H1 (cell line): ENCODE measurements around the gene KLHL28. TPM values are rescaled to one million over a fixed set of nuclear protein-coding genes. Genes with fewer than 3 reads are reported as not detected.

Experiments used
- BACH1 ChIP-seq: IDR thresholded peaks from 2 replicates; pipeline ENCODE4 v1.6.1; 2012; ENCODE audit warnings: low read length, improper control_type of control experiment
- HDAC2 ChIP-seq, 2 experiments: fragments of 300-600 bp in 1 of 2; sonication (generic) in 1 of 2; IDR thresholded peaks; 2 replicates each; pipeline ENCODE4 v1.6.1; 2011 to 2012; ENCODE audit warnings: low read depth in 2 of 2, low read length in 2 of 2, mild to moderate bottlenecking in 2 of 2, moderate library complexity in 2 of 2, borderline replicate concordance in 1 of 2, inconsistent platforms in 1 of 2
- RAD21 ChIP-seq, 2 experiments: IDR thresholded peaks in 1 of 2; conservative IDR thresholded peaks in 1 of 2; 2 replicates each; pipeline ENCODE4 v1.6.1; 2011; ENCODE audit warnings: low read depth in 2 of 2, low read length in 2 of 2, improper control_type of control experiment in 1 of 2, inconsistent platforms in 1 of 2, mild to moderate bottlenecking in 1 of 2, moderate library complexity in 1 of 2
- polyA plus RNA-seq, 7 experiments: library from polyadenylated mRNA; depleted of rRNA in 3 of 7; stranded (reverse) in 5 of 7; unstranded in 2 of 7; fragments of >200 nt in 5 of 7; fragments of 200-250 nt in 2 of 7; gene quantifications; 1 replicate in 5 of 7; 2 replicates in 1 of 7; 4 replicates in 1 of 7; pipeline versions ENCODE4 v1.2.1 to v1.2.3, GENCODE V29; 2011 to 2013; ENCODE audit warnings: missing spikeins in 2 of 7, mixed read lengths in 2 of 7
- total RNA-seq: library from RNA; stranded (reverse); fragmentation: NEBNext Ultra II Directional; extraction: Animal tissue kit (Norgen Biotek cat#: 25700); gene quantifications from 2 replicates; pipeline ENCODE4 v1.2.1, GENCODE V29; 2021
- TF ChIP-seq, protein P1 (sequence below): IDR thresholded peaks from 2 replicates; pipeline ENCODE4 v1.6.1; 2012; ENCODE audit warnings: low read length, inconsistent platforms

The KLHL28 gene
- total and polyA plus RNA-seq, 2 of the 8 experiments (the other 6 are each of a cell fraction or from before 2014, with no cell fraction given), result 3.3 to 10.5 TPM

DNA sequence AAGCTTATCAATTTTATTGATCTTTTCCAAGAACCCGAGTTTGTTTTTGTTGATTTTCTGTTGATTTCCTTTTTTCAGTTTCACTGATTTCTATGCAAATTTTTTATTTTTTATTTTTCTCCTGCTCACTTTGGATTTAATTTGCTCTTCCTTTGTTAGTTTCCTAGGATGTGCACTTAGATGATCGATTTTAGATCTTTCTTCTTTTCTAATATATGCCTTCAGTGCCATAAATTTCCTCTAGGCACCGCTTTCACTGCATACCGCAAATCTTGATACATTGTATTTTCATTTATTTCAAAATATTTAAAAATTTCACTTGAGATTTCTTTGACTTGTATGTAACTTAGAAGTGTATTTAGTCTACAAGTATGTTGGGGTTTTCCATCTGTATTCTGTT is 9.7 kb upstream of the KLHL28 start (continued):
- no peak for TF ChIP-seq BACH1
- TF ChIP-seq, protein P1, sequence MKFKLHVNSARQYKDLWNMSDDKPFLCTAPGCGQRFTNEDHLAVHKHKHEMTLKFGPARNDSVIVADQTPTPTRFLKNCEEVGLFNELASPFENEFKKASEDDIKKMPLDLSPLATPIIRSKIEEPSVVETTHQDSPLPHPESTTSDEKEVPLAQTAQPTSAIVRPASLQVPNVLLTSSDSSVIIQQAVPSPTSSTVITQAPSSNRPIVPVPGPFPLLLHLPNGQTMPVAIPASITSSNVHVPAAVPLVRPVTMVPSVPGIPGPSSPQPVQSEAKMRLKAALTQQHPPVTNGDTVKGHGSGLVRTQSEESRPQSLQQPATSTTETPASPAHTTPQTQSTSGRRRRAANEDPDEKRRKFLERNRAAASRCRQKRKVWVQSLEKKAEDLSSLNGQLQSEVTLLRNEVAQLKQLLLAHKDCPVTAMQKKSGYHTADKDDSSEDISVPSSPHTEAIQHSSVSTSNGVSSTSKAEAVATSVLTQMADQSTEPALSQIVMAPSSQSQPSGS, result no peak
- TF ChIP-seq RAD21 (IDR thresholded peaks at IDR 0.05 in 1 of 2, conservative IDR thresholded peaks at IDR 0.05 in 1 of 2; ENCODE audit: low read depth in 2 of 2, low read length in 2 of 2), result no peak
- no peak for TF ChIP-seq HDAC2 (IDR thresholded peaks at IDR 0.05; ENCODE audit: borderline replicate concordance in 1 of 2, low read depth in 2 of 2, low read length in 2 of 2)
- TF ChIP-seq, all 59 proteins: peak for 0
